SJSA1 (cell line): ENCODE measurements around the gene ELOVL7. TPM values are rescaled to one million over a fixed set of nuclear protein-coding genes. Genes with fewer than 3 reads are reported as not detected.

Experiments used
- DNase-seq, 2 experiments: peaks; one replicate each; pipeline ENCODE4 v3.0.0-alpha.2; 2015 to 2020; ENCODE audit warnings: low spot score in 2 of 2, low read depth in 1 of 2
- H3K27ac ChIP-seq: fragments of 250-450 bp; sonication (Bioruptor Pico); 2 replicates; pipeline ENCODE4 v1.5.1; 2020; ENCODE audit warnings: mild to moderate bottlenecking, moderate library complexity
- H3K27me3 ChIP-seq: fragments of 250-450 bp; sonication (Bioruptor Pico); replicated peaks from 2 replicates; pipeline ENCODE4 v1.5.1; 2020; ENCODE audit warnings: mild to moderate bottlenecking, moderate library complexity
- H3K36me3 ChIP-seq: fragments of 250-450 bp; sonication (Bioruptor Pico); 2 replicates; pipeline ENCODE4 v1.5.1; 2020; ENCODE audit warnings: mild to moderate bottlenecking
- H3K4me1 ChIP-seq: fragments of 250-450 bp; sonication (Bioruptor Pico); replicated peaks from 2 replicates; pipeline ENCODE4 v1.6.1; 2021; ENCODE audit warnings: mild to moderate bottlenecking
- H3K4me3 ChIP-seq: fragments of 250-450 bp; sonication (Bioruptor Pico); 2 replicates; pipeline ENCODE4 v1.5.1; 2020; ENCODE audit warnings: mild to moderate bottlenecking
- H3K9me3 ChIP-seq: fragments of 250-450 bp; sonication (Bioruptor Pico); replicated peaks from 2 replicates; pipeline ENCODE4 v1.5.1; 2020; ENCODE audit warnings: mild to moderate bottlenecking
- total RNA-seq: library from RNA; depleted of rRNA; stranded (reverse); fragments of >200 nt; shearing (Covaris generic); gene quantifications from 2 replicates; pipeline ENCODE4 v1.2.3, GENCODE V29; 2014

Gene ELOVL7
- total RNA-seq, 1 experiment from 2014 or later: 0.05 TPM

DNA sequence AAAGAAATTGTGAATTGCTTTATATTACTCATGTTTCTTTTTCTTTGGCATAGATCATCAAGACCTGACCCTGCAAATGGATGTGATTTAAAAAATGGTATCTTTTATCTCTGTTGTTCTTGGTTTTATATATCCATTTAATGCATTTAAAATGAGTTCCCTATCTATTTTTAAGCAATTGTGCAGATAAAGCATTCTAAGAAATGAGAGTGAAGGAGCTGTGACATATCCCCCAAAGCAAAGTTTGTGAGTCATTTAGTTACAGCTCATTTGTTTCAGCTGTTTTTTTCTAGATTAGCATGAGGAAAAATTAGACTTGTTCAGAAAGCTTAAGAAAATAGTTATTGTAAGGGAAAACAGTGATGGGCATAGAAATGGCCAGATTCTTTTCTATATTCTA, 7.6 kb upstream of the ELOVL7 start:
- H3K9me3 ChIP-seq: no peaks in the 10 kb centered on the region
- no peak overlapping the region for H3K27ac ChIP-seq
- DNase-seq: no peak

DNA sequence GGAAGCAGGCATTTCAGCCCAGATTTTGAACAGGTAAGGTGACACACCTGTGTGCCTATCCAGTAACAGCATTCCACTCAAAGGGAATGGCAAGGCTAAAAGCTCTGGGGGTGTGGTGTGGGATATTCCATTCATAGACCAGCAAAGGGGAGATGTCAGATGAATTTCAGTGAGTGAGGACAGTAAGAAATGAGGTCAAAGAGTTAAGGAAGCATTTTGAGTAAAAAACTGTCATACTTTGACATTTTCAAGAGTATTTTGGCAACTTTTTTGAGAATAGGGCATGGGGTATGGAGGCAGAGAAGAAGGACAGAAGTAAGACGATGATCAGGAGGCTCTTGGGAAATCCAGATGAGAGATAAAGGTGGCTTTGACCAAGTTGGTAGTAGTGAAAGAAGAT, 2.2 kb upstream of the ELOVL7 start:
- Histone ChIP-seq H3K4me3 (no peak overlapping the region), H3K27ac (no peak overlapping the region), H3K9me3 (no peaks in the 10 kb centered on the region), H3K27me3 (peaks cover 45% of the 10 kb centered on the region), H3K36me3 (no peaks in the 10 kb centered on the region), H3K4me1 (peaks cover 16% of the 10 kb centered on the region)
- DNase-seq: no peak

More for the DNA sequence above, 7.6 kb upstream of the ELOVL7 start:
- no peak overlapping the region for H3K4me3 ChIP-seq
- H3K27me3 ChIP-seq: peaks cover 9% of the 10 kb centered on the region; the same call in 1 of the 2 replicates
- H3K4me1 ChIP-seq: no peaks in the 10 kb centered on the region
- no peaks in the 10 kb centered on the region for H3K36me3 ChIP-seq

DNA sequence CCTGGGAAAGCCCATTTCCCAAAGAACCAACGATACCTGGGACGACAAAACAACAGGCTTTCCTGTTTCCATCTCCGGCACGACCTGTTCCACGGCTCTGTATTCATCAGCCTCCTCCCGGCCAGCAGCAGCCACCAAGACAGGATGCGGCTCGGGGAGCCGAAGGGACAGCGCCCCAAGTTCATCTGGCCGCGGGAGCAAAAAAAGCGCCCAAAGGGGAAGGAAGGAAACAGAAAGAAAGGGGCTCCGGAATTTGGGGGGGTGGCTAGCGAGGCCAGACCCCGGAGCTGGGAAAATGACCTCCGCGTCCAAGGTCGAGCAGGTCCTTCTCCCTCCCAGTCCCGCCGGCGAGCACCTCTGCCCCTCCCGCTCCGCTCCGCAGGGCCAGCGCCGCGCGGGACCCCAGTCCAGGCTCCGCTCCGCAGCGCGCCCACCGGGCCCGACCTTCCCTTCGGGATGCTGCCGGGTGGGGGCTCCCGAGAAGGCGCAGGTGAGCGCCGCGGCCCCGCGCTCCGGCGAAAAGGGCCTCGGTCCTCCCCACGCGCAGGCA, 608 bp downstream of the ELOVL7 start:
- DNase-seq: peak in 1 of 2 experiments; percentile 12
- Histone ChIP-seq H3K27ac (no peak overlapping the region), H3K27me3 (peaks cover 43% of the 10 kb centered on the region), H3K4me1 (peaks cover 16% of the 10 kb centered on the region), H3K4me3 (peak overlapping the region; percentile 46), H3K36me3 (no peaks in the 10 kb centered on the region), H3K9me3 (no peaks in the 10 kb centered on the region)

DNA sequence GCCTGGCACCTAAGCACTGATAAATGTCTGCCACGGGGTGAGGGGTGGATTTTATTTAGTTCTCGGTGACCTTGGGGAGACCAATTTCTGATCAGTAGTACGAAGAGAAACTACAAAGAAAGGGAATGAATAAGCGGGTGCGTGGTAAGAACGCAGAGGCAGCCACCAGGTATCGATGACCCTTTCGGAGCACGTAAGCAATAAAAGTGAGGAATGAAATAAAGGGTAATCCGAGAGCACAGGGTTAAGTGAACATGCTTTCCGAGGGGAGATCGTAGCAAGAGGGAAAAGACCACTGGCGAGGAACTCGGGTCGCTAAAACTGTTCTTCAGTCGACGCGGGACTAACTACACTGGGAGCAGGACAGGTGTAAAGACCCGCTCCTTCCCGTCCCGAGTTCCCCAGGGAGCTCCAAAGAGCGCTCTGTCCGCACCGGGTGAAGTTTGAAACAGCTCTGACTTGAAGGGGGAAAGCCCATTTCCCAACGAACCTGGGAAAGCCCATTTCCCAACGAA, 1.1 kb downstream of the ELOVL7 start:
- Histone ChIP-seq H3K4me3 (no peak overlapping the region), H3K4me1 (peaks cover 16% of the 10 kb centered on the region), H3K9me3 (no peaks in the 10 kb centered on the region), H3K27me3 (peaks cover 40% of the 10 kb centered on the region), H3K36me3 (no peaks in the 10 kb centered on the region), H3K27ac (no peak overlapping the region)
- no peak for DNase-seq

GRCh38 chr5:60841361-60841760, 2.7 kb downstream of the ELOVL7 start:
- Histone ChIP-seq H3K4me3 (no peak overlapping the region), H3K27ac (no peak overlapping the region), H3K9me3 (no peaks in the 10 kb centered on the region), H3K27me3 (peaks cover 38% of the 10 kb centered on the region), H3K36me3 (no peaks in the 10 kb centered on the region), H3K4me1 (peaks cover 16% of the 10 kb centered on the region)
- DNase-seq: no peak

DNA sequence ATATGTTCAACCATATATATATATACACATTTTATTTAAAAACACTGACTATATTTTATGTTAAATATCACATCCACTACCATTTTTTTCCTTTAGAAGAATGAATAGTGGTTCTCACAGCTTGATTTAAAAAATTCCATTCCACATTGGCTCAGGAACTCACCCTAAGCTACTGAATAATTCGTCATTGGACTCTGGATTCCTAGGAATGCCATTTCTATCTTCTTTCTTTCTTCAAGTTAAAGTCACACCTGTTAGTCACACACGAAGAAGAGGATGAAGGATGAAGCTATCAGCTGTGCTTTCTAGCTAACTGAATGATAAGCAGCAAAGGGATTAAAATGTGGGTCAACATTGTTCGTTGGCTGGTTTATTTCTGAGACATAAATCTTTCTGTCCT, 7.9 kb downstream of the ELOVL7 start:
- Histone ChIP-seq H3K36me3 (no peaks in the 10 kb centered on the region), H3K9me3 (no peaks in the 10 kb centered on the region), H3K27ac (no peak overlapping the region), H3K4me3 (no peak overlapping the region), H3K27me3 (peaks cover 1% of the 10 kb centered on the region), H3K4me1 (no peaks in the 10 kb centered on the region)
- no peak for DNase-seq

DNA sequence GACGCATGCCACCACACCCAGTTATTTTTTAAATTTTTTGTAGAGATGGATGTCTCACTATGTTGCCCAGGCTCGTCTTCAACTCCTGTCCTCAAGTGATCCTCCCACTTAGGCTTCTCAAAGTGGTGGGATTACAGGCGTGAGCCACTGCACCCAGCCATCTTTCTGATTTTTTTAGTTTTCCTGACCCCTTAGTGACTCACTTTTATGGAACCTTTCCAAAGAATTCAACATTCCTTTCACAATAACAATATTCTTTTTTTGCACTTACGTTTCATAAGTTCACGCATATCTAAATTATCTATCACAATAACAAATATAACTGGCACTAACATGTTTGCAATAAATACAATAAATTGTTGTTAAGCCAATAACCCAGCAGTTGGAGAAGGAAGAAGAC, 8.5 kb downstream of the ELOVL7 start:
- H3K4me1 ChIP-seq: no peaks in the 10 kb centered on the region
- no peak overlapping the region for H3K27ac ChIP-seq
- no peaks in the 10 kb centered on the region for H3K9me3 ChIP-seq
- no peak overlapping the region for H3K4me3 ChIP-seq
- H3K27me3 ChIP-seq: no peaks in the 10 kb centered on the region; the same call in none of the 2 replicates
- no peak for DNase-seq
- H3K36me3 ChIP-seq: no peaks in the 10 kb centered on the region

DNA sequence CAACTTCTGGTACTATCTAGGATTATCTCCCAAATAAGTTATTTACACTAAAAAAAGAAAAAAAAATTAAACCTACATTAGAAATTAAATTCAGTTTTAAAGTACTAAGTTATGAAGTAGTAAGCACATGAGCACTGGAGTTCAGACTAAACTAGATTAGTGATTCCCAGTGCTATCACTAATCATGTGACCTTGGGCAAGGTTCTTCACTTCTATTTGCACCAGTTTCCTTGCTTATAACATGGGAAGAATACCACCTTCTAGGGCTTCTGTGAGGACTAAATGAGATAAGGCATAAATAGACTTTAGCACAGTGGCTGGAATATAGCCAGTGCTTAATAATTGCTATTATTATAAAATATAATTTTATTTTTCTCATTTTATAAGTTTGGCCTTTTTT, 10.5 kb downstream of the ELOVL7 start:
- no peaks in the 10 kb centered on the region for H3K4me1 ChIP-seq
- H3K36me3 ChIP-seq: no peaks in the 10 kb centered on the region
- H3K27ac ChIP-seq: no peak overlapping the region
- DNase-seq: no peak
- H3K27me3 ChIP-seq: no peaks in the 10 kb centered on the region; the same call in 1 of the 2 replicates
- no peak overlapping the region for H3K4me3 ChIP-seq
- no peaks in the 10 kb centered on the region for H3K9me3 ChIP-seq

- H3K4me1 ChIP-seq: no peaks in the 10 kb centered on the region
- DNase-seq: no peak
- no peak overlapping the region for H3K27ac ChIP-seq
- H3K4me3 ChIP-seq: no peak overlapping the region
- H3K36me3 ChIP-seq: no peaks in the 10 kb centered on the region
- H3K9me3 ChIP-seq: no peaks in the 10 kb centered on the region
- H3K27me3 ChIP-seq: no peaks in the 10 kb centered on the region
Measured at GRCh38 chr5:60830581-60831127, 13.4 kb downstream of the ELOVL7 start.

- H3K9me3 ChIP-seq: no peaks in the 10 kb centered on the region
- H3K4me3 ChIP-seq: no peak overlapping the region
- no peak overlapping the region for H3K27ac ChIP-seq
- DNase-seq: no peak
- H3K4me1 ChIP-seq: no peaks in the 10 kb centered on the region
- no peaks in the 10 kb centered on the region for H3K27me3 ChIP-seq
- no peaks in the 10 kb centered on the region for H3K36me3 ChIP-seq
Measured at GRCh38 chr5:60829490-60830266, 14.4 kb downstream of the ELOVL7 start.

DNA sequence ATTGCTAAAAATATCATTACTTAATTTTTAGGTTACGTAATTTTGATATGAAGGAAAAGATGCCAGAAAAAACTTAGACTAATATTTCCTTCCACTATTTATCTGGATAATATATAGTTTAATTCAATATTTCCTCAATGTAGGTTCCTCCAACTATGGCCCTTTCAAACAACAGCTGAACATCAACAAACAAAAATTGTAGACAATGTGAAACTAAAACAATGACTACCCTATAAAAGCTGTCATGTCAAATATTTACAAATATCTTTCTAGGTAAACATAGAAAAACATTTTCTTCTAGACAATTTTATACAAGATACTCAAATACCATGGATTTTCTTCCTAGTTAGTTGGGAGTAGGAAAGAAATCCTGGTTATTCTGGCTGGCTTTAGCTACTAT, 16.9 kb downstream of the ELOVL7 start:
- DNase-seq: no peak
- H3K36me3 ChIP-seq: no peaks in the 10 kb centered on the region
- no peak overlapping the region for H3K4me3 ChIP-seq
- no peak overlapping the region for H3K27ac ChIP-seq
- H3K4me1 ChIP-seq: no peaks in the 10 kb centered on the region
- no peaks in the 10 kb centered on the region for H3K9me3 ChIP-seq
- H3K27me3 ChIP-seq: no peaks in the 10 kb centered on the region

- H3K4me1 ChIP-seq: no peaks in the 10 kb centered on the region
- no peak overlapping the region for H3K4me3 ChIP-seq
- no peak overlapping the region for H3K27ac ChIP-seq
- no peak for DNase-seq
- no peaks in the 10 kb centered on the region for H3K36me3 ChIP-seq
- no peaks in the 10 kb centered on the region for H3K9me3 ChIP-seq
- no peaks in the 10 kb centered on the region for H3K27me3 ChIP-seq
Measured at GRCh38 chr5:60826653-60827052, 17.4 kb downstream of the ELOVL7 start.

- no peak for DNase-seq
- no peaks in the 10 kb centered on the region for H3K36me3 ChIP-seq
- H3K4me1 ChIP-seq: no peaks in the 10 kb centered on the region
- H3K27ac ChIP-seq: no peak overlapping the region
- H3K9me3 ChIP-seq: no peaks in the 10 kb centered on the region
- H3K27me3 ChIP-seq: no peaks in the 10 kb centered on the region
- no peak overlapping the region for H3K4me3 ChIP-seq
Measured at GRCh38 chr5:60823574-60823973, 20.5 kb downstream of the ELOVL7 start.

- Histone ChIP-seq H3K27ac (no peak overlapping the region), H3K9me3 (no peaks in the 10 kb centered on the region), H3K36me3 (no peaks in the 10 kb centered on the region), H3K27me3 (no peaks in the 10 kb centered on the region), H3K4me3 (no peak overlapping the region), H3K4me1 (no peaks in the 10 kb centered on the region)
- no peak for DNase-seq
Measured at GRCh38 chr5:60822285-60822556, 21.8 kb downstream of the ELOVL7 start.
